IPS-18c (cell line): Measurements from ENCODE around the gene VRTN.

Source experiments
- H3K4me3 ChIP-seq: 2 replicates; pipeline ENCODE4 v1.7.0; 2013; ENCODE audit warnings: low read depth, mild to moderate bottlenecking, low read length, moderate library complexity; ENCODE audit not compliant: insufficient read depth
- H3K9me3 ChIP-seq: one replicate; pipeline ENCODE4 v1.6.1; 2013; ENCODE audit warnings: mild to moderate bottlenecking, low read length, moderate library complexity; ENCODE audit not compliant: control insufficient read depth, insufficient read depth

VRTN gene

GRCh38 chr14:74347097-74347794 lies 1.0 kb upstream of the VRTN start:
- Histone ChIP-seq H3K9me3 (no peaks in the 10 kb centered on the region), H3K4me3 (peak overlapping the region; percentile 82)

- H3K4me3 ChIP-seq = peak overlapping the region; percentile 82
- H3K9me3 ChIP-seq = no peaks in the 10 kb centered on the region
Measured at GRCh38 chr14:74347795-74348100, 523 bp upstream of the VRTN start.

- H3K4me3 ChIP-seq = peak overlapping the region; percentile 82
- peaks cover 2% of the 10 kb centered on the region for H3K9me3 ChIP-seq
Measured at GRCh38 chr14:74348735-74349463, 628 bp downstream of the VRTN start.

DNA sequence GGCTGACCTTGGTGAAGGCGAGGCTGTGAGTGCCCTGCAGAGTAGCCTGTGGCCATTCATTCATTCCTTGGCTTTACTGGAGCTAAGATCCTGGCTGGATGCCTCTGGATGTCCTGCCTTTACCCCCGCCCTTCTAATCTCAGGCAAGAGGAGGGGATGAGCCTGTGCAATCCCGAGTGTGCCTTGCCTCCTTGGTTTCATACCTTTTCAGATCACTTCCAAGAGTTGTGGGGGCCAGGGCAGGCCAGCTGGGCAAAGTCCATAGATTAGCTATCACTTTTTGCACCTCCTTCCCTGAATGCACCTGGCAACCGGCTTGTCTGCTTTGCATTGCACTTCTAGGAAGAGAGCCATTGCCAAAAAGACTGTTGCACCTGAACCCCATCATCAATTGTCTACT lies 1.5 kb downstream of the VRTN start:
- peak overlapping the region; percentile 82 for H3K4me3 ChIP-seq
- peaks cover 2% of the 10 kb centered on the region for H3K9me3 ChIP-seq

GRCh38 chr14:74350211-74350927 lies 2.1 kb downstream of the VRTN start:
- Histone ChIP-seq H3K4me3 (peak overlapping the region; percentile 82), H3K9me3 (peaks cover 2% of the 10 kb centered on the region)

GRCh38 chr14:74350928-74351323 lies 2.7 kb downstream of the VRTN start:
- H3K9me3 ChIP-seq = peaks cover 2% of the 10 kb centered on the region
- H3K4me3 ChIP-seq = peak overlapping the region; percentile 82

DNA sequence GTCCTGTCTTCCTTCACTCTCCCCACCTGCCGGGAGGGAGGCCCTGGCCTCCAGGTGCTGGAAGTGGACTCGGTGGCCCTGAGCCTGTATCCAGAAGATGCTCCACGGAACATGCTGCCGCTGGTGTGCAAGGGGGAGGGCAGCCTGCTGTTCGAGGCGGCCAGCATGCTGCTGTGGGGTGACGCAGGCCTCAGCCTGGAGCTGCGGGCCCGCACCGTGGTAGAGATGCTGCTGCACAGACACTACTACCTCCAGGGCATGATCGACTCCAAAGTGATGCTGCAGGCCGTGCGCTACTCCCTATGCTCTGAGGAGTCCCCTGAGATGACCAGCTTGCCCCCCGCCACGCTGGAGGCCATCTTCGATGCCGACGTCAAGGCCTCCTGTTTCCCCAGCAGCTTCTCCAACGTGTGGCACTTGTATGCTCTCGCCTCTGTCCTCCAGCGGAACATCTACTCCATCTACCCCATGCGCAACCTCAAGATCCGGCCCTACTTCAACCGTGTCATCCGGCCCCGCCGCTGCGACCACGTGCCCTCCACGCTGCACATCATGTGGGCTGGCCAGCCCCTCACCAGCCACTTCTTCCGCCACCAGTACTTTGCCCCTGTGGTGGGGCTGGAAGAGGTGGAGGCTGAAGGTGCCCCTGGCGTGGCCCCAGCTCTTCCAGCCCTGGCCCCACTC lies 8.8 kb downstream of the VRTN start:
- H3K4me3 ChIP-seq = no peak overlapping the region

DNA sequence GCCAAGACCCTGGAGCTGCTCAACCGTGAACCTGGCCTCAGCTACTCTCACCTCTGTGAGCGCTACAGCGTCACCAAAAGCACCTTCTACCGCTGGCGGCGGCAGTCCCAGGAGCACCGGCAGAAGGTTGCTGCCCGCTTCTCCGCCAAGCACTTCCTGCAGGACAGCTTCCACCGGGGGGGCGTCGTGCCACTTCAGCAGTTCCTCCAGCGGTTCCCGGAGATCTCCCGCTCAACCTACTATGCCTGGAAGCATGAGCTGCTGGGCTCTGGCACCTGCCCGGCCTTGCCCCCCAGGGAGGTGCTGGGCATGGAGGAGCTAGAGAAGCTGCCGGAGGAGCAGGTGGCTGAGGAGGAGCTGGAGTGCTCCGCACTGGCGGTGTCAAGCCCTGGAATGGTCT lies 9.3 kb downstream of the VRTN start:
- H3K9me3 ChIP-seq = peaks cover 2% of the 10 kb centered on the region
- no peak overlapping the region for H3K4me3 ChIP-seq

More for the DNA sequence above, 8.8 kb downstream of the VRTN start:
- peaks cover 2% of the 10 kb centered on the region for H3K9me3 ChIP-seq

DNA sequence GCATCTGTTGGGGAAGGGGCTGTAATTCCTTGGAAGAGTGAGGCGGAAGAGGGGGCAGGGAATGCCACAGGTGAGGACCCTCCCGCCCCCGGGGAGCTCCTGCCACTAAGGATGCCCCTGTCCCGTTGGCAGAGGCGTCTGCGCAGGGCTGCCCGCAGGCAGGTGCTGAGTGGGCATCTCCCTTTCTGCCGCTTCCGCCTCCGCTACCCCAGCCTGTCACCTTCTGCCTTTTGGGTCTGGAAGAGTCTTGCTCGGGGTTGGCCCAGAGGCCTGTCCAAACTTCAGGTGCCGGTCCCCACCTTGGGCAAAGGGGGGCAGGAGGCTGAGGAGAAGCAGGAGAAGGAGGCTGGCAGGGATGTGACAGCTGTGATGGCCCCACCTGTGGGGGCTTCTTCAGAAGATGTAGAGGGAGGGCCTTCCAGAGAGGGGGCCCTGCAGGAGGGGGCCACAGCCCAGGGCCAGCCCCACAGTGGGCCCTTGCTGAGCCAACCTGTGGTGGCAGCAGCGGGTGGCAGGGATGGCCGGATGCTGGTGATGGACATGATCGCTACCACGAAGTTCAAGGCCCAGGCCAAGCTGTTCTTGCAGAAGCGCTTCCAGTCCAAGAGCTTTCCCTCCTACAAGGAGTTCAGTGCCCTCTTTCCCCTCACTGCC lies 10.0 kb downstream of the VRTN start:
- Histone ChIP-seq H3K4me3 (no peak overlapping the region), H3K9me3 (no peaks in the 10 kb centered on the region)

GRCh38 chr14:74360163-74360562 lies 11.9 kb downstream of the VRTN start:
- Histone ChIP-seq H3K9me3 (no peaks in the 10 kb centered on the region), H3K4me3 (no peak overlapping the region)

DNA sequence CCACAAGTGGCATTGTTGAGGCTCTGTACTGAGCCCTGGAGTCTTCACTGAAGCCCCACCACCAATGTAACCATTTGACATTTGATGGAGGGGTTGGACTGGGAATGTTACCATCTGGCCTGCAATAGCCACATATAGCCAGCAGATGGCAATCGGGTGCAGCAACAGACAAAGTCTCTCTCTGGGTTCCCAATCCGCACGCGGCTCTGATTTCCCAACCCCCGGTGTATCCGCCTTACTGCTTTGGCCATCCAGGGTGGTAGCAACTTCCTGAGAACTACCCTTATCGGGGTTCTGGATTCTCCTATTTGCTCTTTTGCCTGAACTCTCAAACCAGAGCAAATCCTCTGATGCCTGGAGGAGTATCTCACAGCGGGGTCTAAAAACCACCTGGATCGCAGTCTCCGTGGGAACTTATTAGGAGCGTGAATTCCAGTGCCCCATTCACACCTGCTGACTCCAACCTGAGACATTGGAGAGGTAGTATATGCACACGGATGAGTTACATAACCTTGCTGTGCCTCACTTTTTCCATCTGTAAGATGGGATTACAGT lies 14.2 kb downstream of the VRTN start:
- Histone ChIP-seq H3K9me3 (no peaks in the 10 kb centered on the region), H3K4me3 (no peak overlapping the region)

- no peak overlapping the region for H3K4me3 ChIP-seq
- H3K9me3 ChIP-seq = no peaks in the 10 kb centered on the region
Measured at GRCh38 chr14:74364271-74364880, 16.1 kb downstream of the VRTN start.

DNA sequence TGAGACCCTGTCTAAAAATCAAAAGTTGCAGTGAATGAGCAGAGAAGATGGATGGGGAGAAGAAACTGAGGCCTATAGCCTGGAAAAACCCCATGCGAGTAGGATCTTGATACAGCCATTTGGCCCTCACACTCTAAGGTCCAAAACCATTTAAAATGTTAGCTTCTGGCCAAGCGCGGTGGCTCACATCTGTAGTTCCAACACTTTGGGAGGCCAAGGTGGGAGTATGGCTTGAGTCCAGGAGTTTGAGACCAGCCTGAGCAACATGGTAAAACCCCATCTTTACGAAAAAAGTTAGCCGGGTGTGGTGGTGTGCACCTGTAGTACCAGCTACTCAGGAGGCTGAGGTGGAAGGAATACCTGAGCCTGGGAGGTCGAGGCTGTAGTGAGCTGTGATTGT lies 19.8 kb downstream of the VRTN start:
- Histone ChIP-seq H3K4me3 (no peak overlapping the region), H3K9me3 (no peaks in the 10 kb centered on the region)

DNA sequence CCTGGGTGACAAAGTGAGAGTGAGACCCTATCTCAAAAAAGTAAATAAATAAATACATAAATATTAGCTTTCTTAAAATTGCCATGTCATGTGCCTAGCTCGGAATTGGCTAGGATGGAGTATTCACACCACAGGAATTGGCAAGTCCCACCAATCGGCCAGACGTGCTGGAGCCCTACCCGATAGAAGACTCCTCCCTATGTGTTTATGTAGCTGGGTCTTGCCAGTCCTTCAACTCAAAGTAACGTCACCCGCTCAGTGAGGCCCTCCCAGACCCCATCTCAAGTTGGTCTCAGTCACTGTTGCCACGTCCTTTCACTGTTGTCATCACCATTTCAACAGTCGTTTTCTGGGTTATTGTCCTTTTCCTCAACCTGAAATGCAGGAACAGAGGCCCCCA lies 20.2 kb downstream of the VRTN start:
- Histone ChIP-seq H3K4me3 (no peak overlapping the region), H3K9me3 (no peaks in the 10 kb centered on the region)

DNA sequence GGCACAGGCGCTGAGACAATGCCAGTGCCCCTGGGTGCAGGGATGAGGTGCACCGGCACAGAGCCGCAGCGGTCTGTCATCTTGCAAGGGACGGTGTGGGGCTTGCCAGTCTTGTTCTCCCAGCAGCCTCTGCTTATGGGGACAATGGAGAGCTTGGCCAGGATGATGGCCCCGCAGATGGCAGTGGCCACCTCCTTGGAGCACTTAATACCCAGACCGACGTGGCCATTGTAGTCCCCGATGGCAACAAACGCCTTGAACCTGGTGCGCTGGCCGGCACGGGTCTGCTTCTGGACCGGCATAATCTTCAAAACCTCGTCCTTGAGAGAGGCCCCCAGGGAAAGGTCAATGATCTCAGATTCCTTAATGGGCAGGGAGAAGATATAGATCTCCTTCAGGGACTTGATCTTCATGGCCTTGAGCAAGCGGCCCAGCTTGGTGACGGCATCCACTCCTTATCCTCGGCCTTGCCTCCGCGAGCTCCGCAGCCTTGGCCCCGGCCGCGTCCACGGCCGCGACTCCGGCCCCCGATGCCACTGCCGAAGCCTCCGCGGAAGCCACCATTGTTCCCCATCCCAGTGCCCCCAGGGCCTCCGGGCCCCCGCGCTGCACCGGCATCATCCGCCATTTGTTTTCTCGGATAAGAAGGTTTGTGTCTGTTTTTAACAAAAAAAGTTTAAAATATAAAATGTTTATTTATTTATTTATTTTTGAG lies 29.9 kb downstream of the VRTN start:
- H3K4me3 ChIP-seq = no peak overlapping the region
- H3K9me3 ChIP-seq = no peaks in the 10 kb centered on the region

GRCh38 chr14:74380172-74380571 lies 31.9 kb downstream of the VRTN start:
- Histone ChIP-seq H3K4me3 (no peak overlapping the region), H3K9me3 (no peaks in the 10 kb centered on the region)
